GM12878 (cell line): ENCODE measurements around the gene PAQR8. TPM values are rescaled to one million over a fixed set of nuclear protein-coding genes. Genes with fewer than 3 reads are reported as not detected.

ENCODE experiments used
- ATAC-seq: fragments of 200-7000 bp; cut with Tn5 transposase; 3 replicates; pipeline ENCODE4 v1.9.1; 2020; ENCODE audit warnings: mild to moderate bottlenecking, moderate library complexity
- BruUV-seq: library from RNA; stranded (reverse); fragments of 400-500 nt; replicated peaks from 2 replicates; lab custom pipeline; 2021; lab: Mats Ljungman, UMichigan
- CTCF ChIA-PET: fragments of 300-600 bp; sonication (Branson Sonifier 250); formaldehyde crosslinking; extraction: SDS; loops from one replicate; lab custom pipeline; 2021; ENCODE audit warnings: inconsistent platforms; lab: Yijun Ruan, JAX
- POLR2A ChIA-PET: fragments of 350-600 bp; formaldehyde crosslinking; extraction: SDS; loops from one replicate; lab custom pipeline; 2021; ENCODE audit warnings: inconsistent platforms; lab: Charles Lee
- RAD21 ChIA-PET: fragments of 300-600 bp; sonication (Branson Sonifier 250); formaldehyde crosslinking; loops from one replicate; lab custom pipeline; 2023; ENCODE audit warnings: antibody characterized with exemption; ENCODE audit not compliant: unreplicated experiment; lab: Charles Lee
- SMC1A ChIA-PET: fragments of 300-600 bp; sonication (Branson Sonifier 250); formaldehyde crosslinking; loops from one replicate; lab custom pipeline; 2023; ENCODE audit not compliant: unreplicated experiment, uncharacterized antibody; lab: Charles Lee
- DNase-seq: peaks from one replicate; pipeline ENCODE4 v3.0.0-alpha.2; 2011; ENCODE audit warnings: low read depth, low spot score
- FAIRE-seq: peaks from 3 replicates; lab custom pipeline; 2011; peaks lifted over from hg19 to GRCh38; lab: Jason Lieb, UNC
- H2AFZ ChIP-seq: 2 replicates; pipeline ENCODE4 v1.6.0; 2011; ENCODE audit warnings: low read depth, low read length, control low read depth; ENCODE audit not compliant: control insufficient read depth
- H3K27ac ChIP-seq: 2 replicates; pipeline ENCODE4 v1.5.1; 2011; ENCODE audit warnings: control low read depth; ENCODE audit not compliant: control insufficient read depth, insufficient read depth
- H3K27me3 ChIP-seq, 2 experiments: replicated peaks in 1 of 2; 2 replicates each; pipeline versions ENCODE4 v1.6.0 to v1.6.1; 2011; ENCODE audit warnings: low read length in 1 of 2; ENCODE audit not compliant: control insufficient read depth in 2 of 2, insufficient read depth in 2 of 2
- H3K36me3 ChIP-seq, 2 experiments: 2 replicates each; pipeline ENCODE4 v1.5.1; 2011; ENCODE audit warnings: low read length in 1 of 2; ENCODE audit not compliant: control insufficient read depth in 2 of 2, insufficient read depth in 2 of 2
- H3K4me1 ChIP-seq: 2 replicates; pipeline ENCODE4 v1.6.1; 2011; ENCODE audit warnings: mild to moderate bottlenecking, low read length, moderate library complexity, mixed read lengths; ENCODE audit not compliant: control insufficient read depth, insufficient read depth
- H3K4me2 ChIP-seq: 2 replicates; pipeline ENCODE4 v1.6.0; 2011; ENCODE audit warnings: control low read depth; ENCODE audit not compliant: control insufficient read depth, insufficient read depth
- H3K4me3 ChIP-seq: fragments of 200-600 bp; sonication (generic); 2 replicates; pipeline ENCODE4 v1.5.1; 2016
- H3K79me2 ChIP-seq: 2 replicates; pipeline ENCODE4 v1.6.0; 2011; ENCODE audit warnings: low read length; ENCODE audit not compliant: control insufficient read depth, insufficient read depth
- H3K9ac ChIP-seq: 2 replicates; pipeline ENCODE4 v1.8.0; 2011; ENCODE audit warnings: low read length, control low read depth, mixed read lengths; ENCODE audit not compliant: control insufficient read depth, insufficient read depth
- H3K9me3 ChIP-seq: replicated peaks from 3 replicates; pipeline ENCODE4 v1.5.1; 2011; ENCODE audit warnings: mild to moderate bottlenecking, low read length; ENCODE audit not compliant: control insufficient read depth, insufficient read depth
- H4K20me1 ChIP-seq: 2 replicates; pipeline ENCODE4 v1.6.0; 2011; ENCODE audit not compliant: control insufficient read depth, insufficient read depth
- CBX3 ChIP-seq: fragments of 200-600 bp; sonication (generic); IDR thresholded peaks from 2 replicates; pipeline ENCODE4 v1.6.1; 2016; ENCODE audit warnings: low read depth, borderline replicate concordance
- FOXK2 ChIP-seq: fragments of 450-650 bp; IDR thresholded peaks from 2 replicates; pipeline ENCODE4 v1.6.1; 2017; ENCODE audit warnings: mild to moderate bottlenecking, moderate library complexity
- IKZF1 ChIP-seq: fragments of 450-650 bp; conservative IDR thresholded peaks from 2 replicates; pipeline ENCODE4 v1.6.1; 2017; ENCODE audit warnings: antibody characterized with exemption, mild to moderate bottlenecking
- JUND ChIP-seq: IDR thresholded peaks from 2 replicates; pipeline ENCODE4 v1.6.1; 2012; ENCODE audit warnings: low read depth, mild to moderate bottlenecking, low read length, improper control_type of control experiment, moderate library complexity
- POLR2A ChIP-seq: IDR thresholded peaks from 2 replicates; pipeline ENCODE4 v1.6.1; 2011; ENCODE audit warnings: low read depth, mild to moderate bottlenecking, low read length
- POU2F2 ChIP-seq: IDR thresholded peaks from 3 replicates; pipeline ENCODE4 v1.6.1; 2011; ENCODE audit warnings: low read depth, mild to moderate bottlenecking, low read length, borderline replicate concordance
- PRDM15 ChIP-seq: fragments of 450-650 bp; formaldehyde crosslinking; IDR thresholded peaks from 2 replicates; pipeline ENCODE4 v1.4.0; 2020; ENCODE audit warnings: mild to moderate bottlenecking, moderate library complexity
- RB1 ChIP-seq: fragments of 450-650 bp; formaldehyde crosslinking; IDR thresholded peaks from 2 replicates; pipeline ENCODE4 v1.6.1; 2017; ENCODE audit warnings: mild to moderate bottlenecking, borderline replicate concordance
- RFX5 ChIP-seq: IDR thresholded peaks from 2 replicates; pipeline ENCODE4 v1.6.1; 2011; ENCODE audit warnings: low read depth, low read length, improper control_type of control experiment
- WGBS: methylation state at CpG from one replicate; pipeline ENCODE4 v1.1.6; 2016; ENCODE audit warnings: low lambda C conversion rate; ENCODE audit not compliant: insufficient replicate concordance, insufficient coverage; ENCODE audit errors: missing lambda C conversion rate; 5-methylcytosine and 5-hydroxymethylcytosine counted together
- in situ Hi-C: fragments of 300-500 bp; cut with MboI; formaldehyde crosslinking; loops from 9 replicates; pipeline ENCODE4 v1.14.3; 2018; ENCODE audit warnings: mixed read lengths
- intact Hi-C: fragments of 100-400 bp; cut with micrococcal nuclease; formaldehyde crosslinking; loops from one replicate; pipeline ENCODE4 v1.14.2; 2022; ENCODE audit not compliant: unreplicated experiment
- polyA plus RNA-seq, 11 experiments: library from polyadenylated mRNA; depleted of rRNA in 4 of 11; unstranded in 6 of 11; stranded (reverse) in 5 of 11; fragments of >200 nt; fragmentation: Nextera tagmentation in 4 of 11; fragmentation: Illumina TruSeq in 1 of 11; extraction: Ambion mirVana in 4 of 11; extraction: Trizol in 1 of 11; gene quantifications; 1 replicate in 1 of 11; 2 replicates in 10 of 11; pipeline versions ENCODE4 v1.2.1 to v1.2.3, GENCODE V29; 2011 to 2016; ENCODE audit warnings: inconsistent platforms in 2 of 11, missing spikeins in 2 of 11, low read depth in 1 of 11
- total RNA-seq, 4 experiments: library from RNA; depleted of rRNA in 3 of 4; stranded (reverse); fragments of >200 nt in 3 of 4; fragmentation: Illumina TruSeq in 1 of 4; extraction: Trizol in 1 of 4; gene quantifications; 2 replicates each; pipeline versions ENCODE4 v1.2.1 to v1.2.3, GENCODE V29; 2013 to 2021
- TF ChIP-seq, protein P1 (sequence below): IDR thresholded peaks from 2 replicates; pipeline ENCODE4 v1.6.1; 2011; ENCODE audit warnings: borderline replicate concordance, low read depth, mild to moderate bottlenecking, moderate library complexity, mixed read lengths, low read length; ENCODE audit not compliant: insufficient read depth; ENCODE audit errors: extremely low read length

Gene PAQR8
- total and polyA plus RNA-seq, 10 of the 15 experiments (the other 5 are each of a cell fraction or from before 2014, with no cell fraction given), result 3.9 to 22.4 (median 14.6) TPM

- intact Hi-C loops, result loop anchor here (10.0 kb wide), 1 partner anchor 573 kb away; the partner anchor contains the start of gene GSTA4
Measured at GRCh38 chr6:52422156-52422555, 60.2 kb downstream of the PAQR8 start.

More at GRCh38 chr6:52422156-52422555, 60.2 kb downstream of the PAQR8 start:
- ChIA-PET SMC1A (interaction anchor here (1.1 to 13.5 kb wide), 9 partner anchors 22 to 173 kb away, joined by 3 to 249 read pairs (median 4); no protein-coding TSS in a partner anchor), RAD21 (interaction anchor here (1.0 to 8.0 kb wide), 3 partner anchors 74 to 243 kb away, joined by 3 to 124 read pairs (median 3); no protein-coding TSS in a partner anchor), CTCF (interaction anchor here (0.8 to 11.2 kb wide), 9 partner anchors 8 to 302 kb away, joined by 3 to 118 read pairs (median 4); no protein-coding TSS in a partner anchor), POLR2A (interaction anchor here (3.8 kb wide), 1 partner anchor 71 kb away, joined by 35 read pairs; no protein-coding TSS in a partner anchor)
- no peak for DNase-seq
- no peaks in the 10 kb centered on the region for H3K27me3 ChIP-seq
- no peak overlapping the region for H3K9ac ChIP-seq
- TF ChIP-seq RB1 (no peak), POU2F2 (no peak), IKZF1 (no peak), PRDM15 (CRISPR knock-in tag) (no peak), JUND (no peak), CBX3 (no peak), FOXK2 (no peak), POLR2A (no peak), RFX5 (no peak)
- TF ChIP-seq, protein P1, sequence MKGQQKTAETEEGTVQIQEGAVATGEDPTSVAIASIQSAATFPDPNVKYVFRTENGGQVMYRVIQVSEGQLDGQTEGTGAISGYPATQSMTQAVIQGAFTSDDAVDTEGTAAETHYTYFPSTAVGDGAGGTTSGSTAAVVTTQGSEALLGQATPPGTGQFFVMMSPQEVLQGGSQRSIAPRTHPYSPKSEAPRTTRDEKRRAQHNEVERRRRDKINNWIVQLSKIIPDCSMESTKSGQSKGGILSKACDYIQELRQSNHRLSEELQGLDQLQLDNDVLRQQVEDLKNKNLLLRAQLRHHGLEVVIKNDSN, result no peak
- H3K4me1 ChIP-seq, result peaks cover 6% of the 10 kb centered on the region; the same call in 1 of the 2 replicates
- in situ Hi-C loops, result no loop called here
- no peaks in the 10 kb centered on the region for H3K9me3 ChIP-seq
- ATAC-seq, result no peak
- no peaks in the 10 kb centered on the region for H4K20me1 ChIP-seq
- H3K27ac ChIP-seq, result no peak overlapping the region
- no peaks in the 10 kb centered on the region; the same call in 1 of the 2 replicates for H3K79me2 ChIP-seq
- BruUV-seq, result no TSS peak
- H3K36me3 ChIP-seq, result no peaks in the 10 kb centered on the region
- 90% methylated on average over 2 of the region's 2 CpGs for whole genome bisulfite sequencing
- H3K4me2 ChIP-seq, result no peak overlapping the region
- no peak for FAIRE-seq
- H3K4me3 ChIP-seq, result no peak overlapping the region
- H2AFZ ChIP-seq, result no peak overlapping the region
